OCI-LY3 (cell line): ENCODE measurements around the gene BRWD1.

Experiments
- H2AFZ ChIP-seq: fragments of 200-600, 300-600 bp; shearing (Covaris generic); 2 replicates; pipeline ENCODE4 v1.6.0; 2014; ENCODE audit warnings: antibody characterized with exemption, low read depth, low read length
- H3K27ac ChIP-seq: fragments of 200-600, 300-600 bp; sonication (generic); 2 replicates; pipeline ENCODE4 v1.5.1; 2014; ENCODE audit warnings: mild to moderate bottlenecking, low read length, moderate library complexity, mixed read lengths
- H3K27me3 ChIP-seq: fragments of 200-600, 300-600 bp; sonication (generic); 2 replicates; pipeline ENCODE4 v1.6.1; 2014; ENCODE audit warnings: low read depth, low read length, mixed read lengths
- H3K36me3 ChIP-seq: fragments of 200-600, 300-600 bp; sonication (generic); replicated peaks from 2 replicates; pipeline ENCODE3; 2014; ENCODE audit warnings: low read depth, low read length, mixed read lengths
- H3K4me1 ChIP-seq: fragments of 300-600, 200-600 bp; sonication (generic); 2 replicates; pipeline ENCODE4 v1.6.1; 2014; ENCODE audit warnings: low read length, mixed read lengths
- H3K4me2 ChIP-seq: fragments of 200-600, 300-600 bp; sonication (generic); 2 replicates; pipeline ENCODE4 v1.6.1; 2014; ENCODE audit warnings: low read length, mixed read lengths
- H3K4me3 ChIP-seq: fragments of 300-600, 200-600 bp; sonication (generic); 2 replicates; pipeline ENCODE4 v1.5.1; 2014; ENCODE audit warnings: antibody characterized with exemption, mild to moderate bottlenecking, low read length, moderate library complexity
- H3K79me2 ChIP-seq: fragments of 300-600, 200-600 bp; shearing (Covaris generic); 2 replicates; pipeline ENCODE4 v1.6.1; 2014; ENCODE audit warnings: mild to moderate bottlenecking, low read length, mixed read lengths
- H3K9ac ChIP-seq: fragments of 300-600, 200-600 bp; shearing (Covaris generic); 2 replicates; pipeline ENCODE4 v1.6.0; 2014; ENCODE audit warnings: mild to moderate bottlenecking, low read length, moderate library complexity
- H3K9me3 ChIP-seq: fragments of 200-600, 300-600 bp; shearing (Covaris generic); 2 replicates; pipeline ENCODE4 v1.6.1; 2014; ENCODE audit warnings: low read length, mixed read lengths; ENCODE audit not compliant: insufficient read depth
- H4K20me1 ChIP-seq: fragments of 200-600, 300-600 bp; sonication (generic); 2 replicates; pipeline ENCODE4 v1.6.1; 2016; ENCODE audit warnings: low read length, mixed read lengths; ENCODE audit not compliant: insufficient read depth
- EZH2phosphoT487 ChIP-seq: fragments of 200-600 bp; shearing (Covaris generic); IDR thresholded peaks from 2 replicates; pipeline ENCODE4 v1.6.1; 2018; ENCODE audit warnings: antibody characterized with exemption, mixed run types, low read depth
- TF ChIP-seq, protein P1 (sequence below): fragments of 200-600, 300-600 bp; sonication (generic); IDR thresholded peaks from 2 replicates; pipeline ENCODE4 v1.5.1; 2014; ENCODE audit warnings: antibody characterized with exemption, low read length, low read depth

The BRWD1 gene

DNA sequence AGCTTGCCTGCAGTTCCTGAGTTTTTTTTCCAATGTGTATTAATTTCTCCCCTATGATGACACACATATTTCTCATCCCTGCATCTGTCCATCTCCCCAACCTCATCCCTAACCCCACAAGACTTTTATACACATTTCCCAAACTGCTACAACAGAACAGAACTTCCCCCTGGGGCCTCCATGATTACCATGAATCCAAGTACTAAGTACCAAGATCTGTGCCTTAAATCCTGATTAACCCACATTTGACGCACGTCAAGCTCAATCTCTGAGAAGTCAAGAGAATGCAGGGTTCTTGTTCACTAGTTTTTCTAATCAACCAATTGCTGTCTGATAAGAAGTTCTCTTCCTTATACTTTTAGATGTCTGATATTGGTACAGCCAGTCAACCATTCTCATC lies 25.8 kb upstream of the BRWD1 start:
- Histone ChIP-seq H4K20me1 (no peaks in the 10 kb centered on the region), H3K4me3 (no peak overlapping the region), H3K9me3 (no peaks in the 10 kb centered on the region), H3K4me2 (no peak overlapping the region), H3K27me3 (no peaks in the 10 kb centered on the region), H3K27ac (no peak overlapping the region), H3K9ac (no peak overlapping the region), H3K36me3 (peaks cover 13% of the 10 kb centered on the region), H2AFZ (no peak overlapping the region), H3K79me2 (no peaks in the 10 kb centered on the region), H3K4me1 (no peaks in the 10 kb centered on the region)
- no peak for TF ChIP-seq EZH2phosphoT487
- TF ChIP-seq, protein P1, sequence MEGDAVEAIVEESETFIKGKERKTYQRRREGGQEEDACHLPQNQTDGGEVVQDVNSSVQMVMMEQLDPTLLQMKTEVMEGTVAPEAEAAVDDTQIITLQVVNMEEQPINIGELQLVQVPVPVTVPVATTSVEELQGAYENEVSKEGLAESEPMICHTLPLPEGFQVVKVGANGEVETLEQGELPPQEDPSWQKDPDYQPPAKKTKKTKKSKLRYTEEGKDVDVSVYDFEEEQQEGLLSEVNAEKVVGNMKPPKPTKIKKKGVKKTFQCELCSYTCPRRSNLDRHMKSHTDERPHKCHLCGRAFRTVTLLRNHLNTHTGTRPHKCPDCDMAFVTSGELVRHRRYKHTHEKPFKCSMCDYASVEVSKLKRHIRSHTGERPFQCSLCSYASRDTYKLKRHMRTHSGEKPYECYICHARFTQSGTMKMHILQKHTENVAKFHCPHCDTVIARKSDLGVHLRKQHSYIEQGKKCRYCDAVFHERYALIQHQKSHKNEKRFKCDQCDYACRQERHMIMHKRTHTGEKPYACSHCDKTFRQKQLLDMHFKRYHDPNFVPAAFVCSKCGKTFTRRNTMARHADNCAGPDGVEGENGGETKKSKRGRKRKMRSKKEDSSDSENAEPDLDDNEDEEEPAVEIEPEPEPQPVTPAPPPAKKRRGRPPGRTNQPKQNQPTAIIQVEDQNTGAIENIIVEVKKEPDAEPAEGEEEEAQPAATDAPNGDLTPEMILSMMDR = no peak

DNA sequence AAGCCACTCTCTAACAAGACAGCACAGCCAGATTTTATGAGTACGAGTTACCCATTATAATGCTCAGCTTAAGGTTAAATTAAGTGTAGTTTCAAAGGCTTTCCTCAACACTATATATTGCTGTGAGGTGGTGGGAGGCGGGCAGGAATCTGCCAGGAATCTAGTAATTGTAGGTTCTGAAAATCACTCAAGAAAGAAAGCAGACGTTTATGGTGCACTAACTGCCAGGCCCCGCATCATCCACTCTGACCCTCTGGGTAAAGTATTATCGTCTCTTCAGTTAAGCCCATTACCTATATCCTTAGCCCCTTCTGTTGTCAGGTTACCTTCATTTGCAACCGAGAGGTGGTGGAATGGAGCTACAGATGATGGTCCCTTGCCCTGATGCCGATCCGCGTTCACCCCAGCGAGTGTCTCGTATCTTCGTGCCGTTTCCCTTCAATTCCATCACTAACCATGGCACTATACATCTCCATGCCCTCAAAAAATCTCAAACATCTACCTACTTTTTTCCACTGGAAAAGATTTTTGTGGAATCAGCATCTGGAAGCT lies 23.1 kb upstream of the BRWD1 start:
- no peaks in the 10 kb centered on the region for H3K4me1 ChIP-seq
- H3K9me3 ChIP-seq = no peaks in the 10 kb centered on the region
- H3K4me3 ChIP-seq = no peak overlapping the region
- H3K9ac ChIP-seq = no peak overlapping the region
- H3K79me2 ChIP-seq = no peaks in the 10 kb centered on the region
- TF ChIP-seq, protein P1 = no peak
- no peak for TF ChIP-seq EZH2phosphoT487
- peaks cover 2% of the 10 kb centered on the region for H3K36me3 ChIP-seq
- no peak overlapping the region for H3K4me2 ChIP-seq
- H4K20me1 ChIP-seq = no peaks in the 10 kb centered on the region
- no peak overlapping the region for H3K27ac ChIP-seq
- no peaks in the 10 kb centered on the region for H3K27me3 ChIP-seq
- no peak overlapping the region for H2AFZ ChIP-seq

DNA sequence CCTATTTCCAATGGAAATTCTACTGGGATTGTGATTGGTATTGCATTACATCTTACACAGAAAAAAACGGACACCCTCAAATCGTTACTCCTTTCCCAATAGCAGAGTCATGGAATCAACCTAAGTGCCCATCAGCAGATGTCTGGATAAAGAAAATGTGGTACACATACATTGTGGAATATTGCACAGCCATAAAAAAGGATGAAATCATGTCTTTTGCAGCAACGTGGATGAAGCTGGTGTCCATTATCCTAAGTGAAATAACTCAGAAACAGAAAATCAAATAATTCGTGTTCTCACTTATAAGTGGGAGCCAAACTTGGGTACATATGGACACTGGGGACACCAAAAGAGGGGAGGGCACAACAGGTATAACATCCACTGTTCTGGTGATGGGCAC lies 21.2 kb upstream of the BRWD1 start:
- Histone ChIP-seq H3K9me3 (no peaks in the 10 kb centered on the region), H3K27ac (no peak overlapping the region), H2AFZ (no peak overlapping the region), H3K27me3 (no peaks in the 10 kb centered on the region), H3K4me3 (no peak overlapping the region), H3K4me1 (no peaks in the 10 kb centered on the region), H3K9ac (no peak overlapping the region), H3K36me3 (no peaks in the 10 kb centered on the region), H3K79me2 (no peaks in the 10 kb centered on the region), H3K4me2 (no peak overlapping the region), H4K20me1 (no peaks in the 10 kb centered on the region)
- no peak for TF ChIP-seq EZH2phosphoT487
- TF ChIP-seq, protein P1 = no peak

DNA sequence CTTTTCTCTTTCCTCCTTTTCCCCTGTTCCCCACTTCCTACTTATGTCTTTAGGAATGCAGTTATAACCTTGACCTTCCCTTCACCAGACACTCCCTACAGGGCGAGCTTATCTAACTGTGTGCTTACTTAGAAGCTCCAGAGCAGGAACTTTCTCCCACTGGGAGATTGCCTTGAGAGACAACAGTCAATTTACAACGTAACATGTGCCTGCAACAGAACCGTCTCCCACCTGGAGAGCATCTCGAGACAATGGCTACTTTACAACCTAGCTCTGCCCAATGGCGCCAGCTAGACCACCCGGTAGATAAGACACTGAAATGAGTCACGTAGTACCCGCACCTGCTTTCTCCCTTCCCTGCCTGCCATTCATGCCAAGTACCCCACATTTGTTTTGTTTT lies 18.7 kb upstream of the BRWD1 start:
- H4K20me1 ChIP-seq = no peaks in the 10 kb centered on the region
- H3K4me1 ChIP-seq = no peaks in the 10 kb centered on the region
- H3K36me3 ChIP-seq = no peaks in the 10 kb centered on the region
- H3K4me2 ChIP-seq = no peak overlapping the region
- TF ChIP-seq, protein P1 = no peak
- TF ChIP-seq EZH2phosphoT487 = no peak
- H3K4me3 ChIP-seq = no peak overlapping the region
- H3K27ac ChIP-seq = no peak overlapping the region
- H2AFZ ChIP-seq = no peak overlapping the region
- no peaks in the 10 kb centered on the region for H3K27me3 ChIP-seq
- no peak overlapping the region for H3K9ac ChIP-seq
- H3K79me2 ChIP-seq = no peaks in the 10 kb centered on the region
- H3K9me3 ChIP-seq = no peaks in the 10 kb centered on the region
